Cardiac septum (tissue), 1 donor: ENCODE measurements around the gene CREBBP. TPM values are rescaled to one million over a fixed set of nuclear protein-coding genes. Genes with fewer than 3 reads are reported as not detected.

Source experiments
- DNase-seq: peaks from one replicate; pipeline ENCODE4 v3.0.0-alpha.2; 2020; ENCODE audit warnings: low spot score
- intact Hi-C: fragments of 100-400 bp; cut with DNase I; formaldehyde crosslinking; loops from one replicate; pipeline ENCODE4 v1.14.0; 2022
- total RNA-seq: library from RNA; stranded (reverse); fragmentation: NEBNext Ultra II Directional; extraction: Animal tissue kit (Norgen Biotek cat#: 25700); gene quantifications from one replicate; pipeline ENCODE4 v1.2.1, GENCODE V29; 2021
- donor health status: DM: no; HTN: no; CAD: no.

Gene CREBBP
- total RNA-seq, 1 donor from 2014 or later, result 39.0 TPM

GRCh38 chr16:3882531-3882930 is 2.0 kb upstream of the CREBBP start:
- intact Hi-C loops, result loop anchor here (5.0 kb wide), 2 partner anchors 165 to 270 kb away; partner anchors contain the start of genes SLX4 and TRAP1
- DNase-seq, result no peak

GRCh38 chr16:3881499-3881990 is 1.0 kb upstream of the CREBBP start:
- no peak for DNase-seq
- intact Hi-C loops, result loop anchor here (5.0 kb wide), 2 partner anchors 164 to 269 kb away; partner anchors contain the start of genes SLX4 and TRAP1

- peak; percentile 90 for DNase-seq
- intact Hi-C loops, result loop anchor here (1.0 to 5.0 kb wide), 3 partner anchors 163 to 268 kb away; partner anchors contain the start of genes SLX4 and TRAP1
Observed at GRCh38 chr16:3879887-3880564, 487 bp downstream of the CREBBP start.

GRCh38 chr16:3879258-3879886 is 1.1 kb downstream of the CREBBP start:
- intact Hi-C loops, result loop anchor here (1.0 kb wide), 1 partner anchor 188 kb away; no protein-coding TSS in a partner anchor
- DNase-seq, result peak; percentile 80

- DNase-seq, result no peak
- intact Hi-C loops, result loop anchor here (1.0 kb wide), 1 partner anchor 187 kb away; no protein-coding TSS in a partner anchor
Observed at GRCh38 chr16:3878610-3879009, 1.9 kb downstream of the CREBBP start.

GRCh38 chr16:3876695-3877094 is 3.8 kb downstream of the CREBBP start:
- no peak for DNase-seq

GRCh38 chr16:3876160-3876559 is 4.4 kb downstream of the CREBBP start:
- intact Hi-C loops, result no loop called here
- DNase-seq, result no peak

More at GRCh38 chr16:3876695-3877094, 3.8 kb downstream of the CREBBP start:
- intact Hi-C loops, result no loop called here

GRCh38 chr16:3874794-3875692 is 5.5 kb downstream of the CREBBP start:
- intact Hi-C loops, result loop anchor here (5.0 kb wide), 1 partner anchor 83 kb away; no protein-coding TSS in a partner anchor
- DNase-seq, result no peak

GRCh38 chr16:3874242-3874641 is 6.3 kb downstream of the CREBBP start:
- intact Hi-C loops, result loop anchor here (5.0 kb wide), 1 partner anchor 82 kb away; no protein-coding TSS in a partner anchor
- no peak for DNase-seq

GRCh38 chr16:3873482-3874173 is 6.9 kb downstream of the CREBBP start:
- no peak for DNase-seq
- intact Hi-C loops, result loop anchor here (5.0 kb wide), 1 partner anchor 81 kb away; no protein-coding TSS in a partner anchor

GRCh38 chr16:3872216-3872895 is 8.2 kb downstream of the CREBBP start:
- intact Hi-C loops, result loop anchor here (5.0 kb wide), 1 partner anchor 80 kb away; no protein-coding TSS in a partner anchor
- DNase-seq, result no peak

GRCh38 chr16:3868967-3869366 is 11.5 kb downstream of the CREBBP start:
- no peak for DNase-seq
- intact Hi-C loops, result loop anchor here (10.0 kb wide), 1 partner anchor 54 kb away; no protein-coding TSS in a partner anchor

- no peak for DNase-seq
- intact Hi-C loops, result loop anchor here (10.0 kb wide), 1 partner anchor 54 kb away; no protein-coding TSS in a partner anchor
Observed at GRCh38 chr16:3868556-3868955, 12.0 kb downstream of the CREBBP start.

- intact Hi-C loops, result loop anchor here (10.0 kb wide), 1 partner anchor 52 kb away; no protein-coding TSS in a partner anchor
- no peak for DNase-seq
Observed at GRCh38 chr16:3866703-3867431, 13.6 kb downstream of the CREBBP start.

GRCh38 chr16:3865241-3865640 is 15.3 kb downstream of the CREBBP start:
- no peak for DNase-seq
- intact Hi-C loops, result loop anchor here (10.0 kb wide), 1 partner anchor 50 kb away; no protein-coding TSS in a partner anchor

GRCh38 chr16:3864562-3864961 is 16.0 kb downstream of the CREBBP start:
- intact Hi-C loops, result loop anchor here (5.0 to 10.0 kb wide), 2 partner anchors 50 to 82 kb away; no protein-coding TSS in a partner anchor
- DNase-seq, result no peak

GRCh38 chr16:3863587-3863986 is 16.9 kb downstream of the CREBBP start:
- intact Hi-C loops, result loop anchor here (5.0 to 10.0 kb wide), 2 partner anchors 49 to 81 kb away; no protein-coding TSS in a partner anchor
- DNase-seq, result no peak
